ENCODE measurements around the gene CCND3. TPM values are rescaled to one million over a fixed set of nuclear protein-coding genes. Genes with fewer than 3 reads are reported as not detected.

CCND3 gene
- total RNA-seq, 1 experiment from 2014 or later, result 26.9 TPM

GRCh38 chr6:41892921-41893564 is 48.6 kb downstream of the CCND3 start:
- Histone ChIP-seq H3K4me3 (ENCODE audit: low read depth, low read length) (no peak overlapping the region), H3K4me1 (peaks cover 22% of the 10 kb centered on the region), H3K9me3 (no peaks in the 10 kb centered on the region), H3K36me3 (ENCODE audit: control insufficient read depth, insufficient read depth, low read length) (no peaks in the 10 kb centered on the region), H3K27me3 (replicated peaks; ENCODE audit: control insufficient read depth, insufficient read depth, low read length) (no peaks in the 10 kb centered on the region)
- Mint-ChIP-seq H3K36me3 (ENCODE audit: insufficient read depth, unreplicated experiment) (no peaks in the 10 kb centered on the region), H3K27ac (ENCODE audit: unreplicated experiment) (no peak overlapping the region), H3K4me1 (ENCODE audit: low read depth, unreplicated experiment) (peaks cover 7% of the 10 kb centered on the region), H3K4me3 (ENCODE audit: unreplicated experiment) (no peak overlapping the region), H3K9me3 (ENCODE audit: unreplicated experiment) (no peaks in the 10 kb centered on the region), H3K27me3 (ENCODE audit: insufficient read depth, unreplicated experiment) (no peaks in the 10 kb centered on the region)
- DNase-seq, result no peak
- intact Hi-C loops (cut with micrococcal nuclease; ENCODE audit: unreplicated experiment), result no loop called here
- TF ChIP-seq, protein P1, sequence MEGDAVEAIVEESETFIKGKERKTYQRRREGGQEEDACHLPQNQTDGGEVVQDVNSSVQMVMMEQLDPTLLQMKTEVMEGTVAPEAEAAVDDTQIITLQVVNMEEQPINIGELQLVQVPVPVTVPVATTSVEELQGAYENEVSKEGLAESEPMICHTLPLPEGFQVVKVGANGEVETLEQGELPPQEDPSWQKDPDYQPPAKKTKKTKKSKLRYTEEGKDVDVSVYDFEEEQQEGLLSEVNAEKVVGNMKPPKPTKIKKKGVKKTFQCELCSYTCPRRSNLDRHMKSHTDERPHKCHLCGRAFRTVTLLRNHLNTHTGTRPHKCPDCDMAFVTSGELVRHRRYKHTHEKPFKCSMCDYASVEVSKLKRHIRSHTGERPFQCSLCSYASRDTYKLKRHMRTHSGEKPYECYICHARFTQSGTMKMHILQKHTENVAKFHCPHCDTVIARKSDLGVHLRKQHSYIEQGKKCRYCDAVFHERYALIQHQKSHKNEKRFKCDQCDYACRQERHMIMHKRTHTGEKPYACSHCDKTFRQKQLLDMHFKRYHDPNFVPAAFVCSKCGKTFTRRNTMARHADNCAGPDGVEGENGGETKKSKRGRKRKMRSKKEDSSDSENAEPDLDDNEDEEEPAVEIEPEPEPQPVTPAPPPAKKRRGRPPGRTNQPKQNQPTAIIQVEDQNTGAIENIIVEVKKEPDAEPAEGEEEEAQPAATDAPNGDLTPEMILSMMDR (IDR thresholded peaks at IDR 0.05; ENCODE audit: insufficient read depth in 1 of 2, low read depth in 1 of 2, low read length in 1 of 2, severe bottlenecking in 1 of 2, unreplicated experiment in 1 of 2), result no peak
- no TSS peak for BruUV-seq (replicated peaks)
- CTCF ChIA-PET, result interaction anchor here (1.1 kb wide), 1 partner anchor 28 kb away, joined by 3 read pairs; the partner anchor contains the start of genes BYSL and MED20
- POLR2A ChIA-PET, result interaction anchor here (0.7 kb wide), 1 partner anchor 13 kb away, joined by 3 read pairs; no protein-coding TSS in a partner anchor

DNA sequence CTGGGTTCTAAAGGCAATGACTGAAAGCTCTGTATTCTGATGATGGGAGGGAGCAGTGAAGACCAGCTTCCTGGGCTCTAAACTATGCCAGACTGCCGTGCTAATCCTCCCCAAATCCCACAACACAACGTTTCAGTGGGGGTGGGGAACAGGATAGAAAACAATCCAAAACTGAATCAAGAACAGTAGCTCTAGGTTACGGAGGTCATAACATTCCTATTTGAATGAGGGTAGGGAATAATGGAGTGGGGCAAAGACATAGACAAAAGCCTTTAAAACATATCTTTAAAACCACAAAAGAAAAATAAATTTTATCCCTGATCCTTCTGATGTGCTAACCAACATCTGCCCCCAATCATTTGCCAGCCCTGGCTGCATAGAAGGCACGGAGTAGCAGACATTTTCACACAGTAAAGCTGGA is 54.3 kb downstream of the CCND3 start:
- no peak overlapping the region for H3K4me3 ChIP-seq (ENCODE audit: low read depth, low read length)
- CTCF ChIA-PET, result interaction anchor here (0.6 to 0.8 kb wide), 2 partner anchors 34 to 153 kb away, joined by 3 to 4 read pairs; partner anchors contain the start of genes BYSL and MED20
- POLR2A ChIA-PET, result interaction anchor here (0.6 kb wide), 2 partner anchors 8 to 90 kb away, joined by 3 to 4 read pairs; partner anchors contain the start of gene USP49
- H3K27me3 ChIP-seq (replicated peaks; ENCODE audit: control insufficient read depth, insufficient read depth, low read length), result no peaks in the 10 kb centered on the region
- H3K36me3 ChIP-seq (ENCODE audit: control insufficient read depth, insufficient read depth, low read length), result no peaks in the 10 kb centered on the region
- no peak overlapping the region for H3K27ac Mint-ChIP-seq (ENCODE audit: unreplicated experiment)
- H3K9me3 ChIP-seq, result no peaks in the 10 kb centered on the region
- no peak for DNase-seq
- BruUV-seq (replicated peaks), result no TSS peak
- peaks cover 5% of the 10 kb centered on the region; the same call in 1 of the 2 replicates for H3K4me1 ChIP-seq
- H3K9me3 Mint-ChIP-seq (ENCODE audit: unreplicated experiment), result no peaks in the 10 kb centered on the region
- TF ChIP-seq, protein P1 (IDR thresholded peaks at IDR 0.05; ENCODE audit: insufficient read depth in 1 of 2, low read depth in 1 of 2, low read length in 1 of 2, severe bottlenecking in 1 of 2, unreplicated experiment in 1 of 2), result no peak
- peaks cover 5% of the 10 kb centered on the region for H3K4me1 Mint-ChIP-seq (ENCODE audit: low read depth, unreplicated experiment)
- no peaks in the 10 kb centered on the region for H3K27me3 Mint-ChIP-seq (ENCODE audit: insufficient read depth, unreplicated experiment)
- no peak overlapping the region for H3K4me3 Mint-ChIP-seq (ENCODE audit: unreplicated experiment)
- intact Hi-C loops (cut with micrococcal nuclease; ENCODE audit: unreplicated experiment), result no loop called here
- peaks cover 4% of the 10 kb centered on the region for H3K36me3 Mint-ChIP-seq (ENCODE audit: insufficient read depth, unreplicated experiment)

GRCh38 chr6:41885930-41886329 is 55.7 kb downstream of the CCND3 start:
- TF ChIP-seq, protein P1 (IDR thresholded peaks at IDR 0.05; ENCODE audit: insufficient read depth in 1 of 2, low read depth in 1 of 2, low read length in 1 of 2, severe bottlenecking in 1 of 2, unreplicated experiment in 1 of 2), result no peak
- intact Hi-C loops (cut with micrococcal nuclease; ENCODE audit: unreplicated experiment), result no loop called here
- Mint-ChIP-seq H3K27me3 (ENCODE audit: insufficient read depth, unreplicated experiment) (no peaks in the 10 kb centered on the region), H3K27ac (ENCODE audit: unreplicated experiment) (no peak overlapping the region), H3K4me3 (ENCODE audit: unreplicated experiment) (no peak overlapping the region), H3K36me3 (ENCODE audit: insufficient read depth, unreplicated experiment) (peaks cover 7% of the 10 kb centered on the region), H3K9me3 (ENCODE audit: unreplicated experiment) (no peaks in the 10 kb centered on the region), H3K4me1 (ENCODE audit: low read depth, unreplicated experiment) (peaks cover 5% of the 10 kb centered on the region)
- CTCF ChIA-PET, result no interaction called here
- Histone ChIP-seq H3K36me3 (ENCODE audit: control insufficient read depth, insufficient read depth, low read length) (no peaks in the 10 kb centered on the region), H3K4me3 (ENCODE audit: low read depth, low read length) (no peak overlapping the region), H3K4me1 (no peaks in the 10 kb centered on the region), H3K27me3 (replicated peaks; ENCODE audit: control insufficient read depth, insufficient read depth, low read length) (no peaks in the 10 kb centered on the region), H3K9me3 (no peaks in the 10 kb centered on the region)
- BruUV-seq (replicated peaks), result no TSS peak
- POLR2A ChIA-PET, result no interaction called here
- DNase-seq, result no peak
